CD14-positive monocyte (primary cell): Measurements from ENCODE around the gene MAP2K1. TPM values are rescaled to one million over a fixed set of nuclear protein-coding genes. Genes with fewer than 3 reads are reported as not detected.
"Not testable (repeated sequence)": the region's sequence is repeated elsewhere in the genome, so short reads cannot be mapped to it uniquely, and the experiment has no call there.

Source experiments
- DNase-seq, 3 donors: peaks; one replicate each; pipeline ENCODE4 v3.0.0-alpha.2; 2011 to 2022
- H2AFZ ChIP-seq: 2 replicates; pipeline ENCODE4 v1.6.0; 2012; ENCODE audit warnings: mild to moderate bottlenecking, low read depth, low read length, inconsistent platforms; ENCODE audit not compliant: insufficient read depth, poor library complexity, severe bottlenecking
- H3K27ac ChIP-seq, 2 donors: 1 replicate in 1 of 2; 2 replicates in 1 of 2; pipeline ENCODE4 v1.5.1; 2012 to 2013; ENCODE audit warnings: low read length in 2 of 2, control low read depth in 1 of 2, inconsistent platforms in 1 of 2, low read depth in 1 of 2, mild to moderate bottlenecking in 1 of 2
- H3K27me3 ChIP-seq, 2 donors: one replicate each; pipeline versions ENCODE4 v1.6.0 to v1.6.1; 2011 to 2013; ENCODE audit warnings: low read length in 2 of 2; ENCODE audit not compliant: control insufficient read depth in 2 of 2, insufficient read depth in 2 of 2
- H3K36me3 ChIP-seq, 2 donors: replicated peaks in 1 of 2; 1 replicate in 1 of 2; 2 replicates in 1 of 2; pipeline versions ENCODE4 v1.5.1 to v1.6.1; 2012 to 2013; ENCODE audit warnings: low read length in 2 of 2, control low read depth in 1 of 2, inconsistent platforms in 1 of 2, mild to moderate bottlenecking in 1 of 2; ENCODE audit not compliant: insufficient read depth in 2 of 2, control insufficient read depth in 1 of 2
- H3K4me1 ChIP-seq, 2 donors: 1 replicate in 1 of 2; 2 replicates in 1 of 2; pipeline versions ENCODE4 v1.5.1 to v1.6.1; 2012 to 2013; ENCODE audit warnings: low read length in 2 of 2, control low read depth in 1 of 2, inconsistent platforms in 1 of 2, mild to moderate bottlenecking in 1 of 2, moderate library complexity in 1 of 2; ENCODE audit not compliant: insufficient read depth in 2 of 2, control insufficient read depth in 1 of 2
- H3K4me2 ChIP-seq: replicated peaks from 2 replicates; pipeline ENCODE3; 2012; ENCODE audit warnings: low read length, moderate library complexity, mild to moderate bottlenecking; ENCODE audit not compliant: poor library complexity, severe bottlenecking; ENCODE audit errors: extremely low read depth
- H3K4me3 ChIP-seq, 3 experiments: fragments of 200-600 bp in 1 of 3; sonication (generic) in 1 of 3; replicated peaks in 1 of 3; 1 replicate in 2 of 3; 2 replicates in 1 of 3; pipeline ENCODE4 v1.5.1; 2011 to 2013; ENCODE audit warnings: low read length in 3 of 3, mild to moderate bottlenecking in 3 of 3, control low read depth in 2 of 3, low read depth in 2 of 3, inconsistent platforms in 1 of 3, moderate library complexity in 1 of 3
- H3K79me2 ChIP-seq: 2 replicates; pipeline ENCODE4 v1.6.0; 2012; ENCODE audit warnings: mild to moderate bottlenecking, control low read depth, inconsistent platforms, low read length, moderate library complexity; ENCODE audit not compliant: insufficient read depth
- H3K9ac ChIP-seq: 2 replicates; pipeline ENCODE4 v1.6.0; 2017; ENCODE audit warnings: low read length, mild to moderate bottlenecking; ENCODE audit not compliant: insufficient read depth, poor library complexity, severe bottlenecking
- H3K9me3 ChIP-seq, 2 donors: replicated peaks in 1 of 2; 1 replicate in 1 of 2; 2 replicates in 1 of 2; pipeline versions ENCODE4 v1.5.1 to v1.6.1; 2012 to 2013; ENCODE audit warnings: low read length in 2 of 2, control low read depth in 1 of 2; ENCODE audit not compliant: control insufficient read depth in 1 of 2, insufficient read depth in 1 of 2
- H4K20me1 ChIP-seq: 2 replicates; pipeline ENCODE4 v1.6.0; 2012; ENCODE audit warnings: mild to moderate bottlenecking, low read length, control low read depth, moderate library complexity; ENCODE audit not compliant: insufficient read depth
- H3K27ac Mint-ChIP-seq, 7 donors: one replicate each; pipeline ENCODE4 v1.8.0; 2020; ENCODE audit warnings: mild to moderate bottlenecking in 7 of 7, mixed read lengths in 7 of 7, moderate library complexity in 6 of 7, inconsistent platforms in 2 of 7
- H3K27me3 Mint-ChIP-seq, 3 donors: one replicate each; pipeline ENCODE4 v1.8.0; 2021 to 2022; ENCODE audit warnings: low read depth in 3 of 3, mild to moderate bottlenecking in 3 of 3, mixed read lengths in 3 of 3, moderate library complexity in 3 of 3, inconsistent platforms in 1 of 3
- H3K36me3 Mint-ChIP-seq, 2 donors: one replicate each; pipeline ENCODE4 v1.8.0; 2020; ENCODE audit warnings: mixed read lengths in 2 of 2, inconsistent platforms in 1 of 2, mild to moderate bottlenecking in 1 of 2
- H3K4me1 Mint-ChIP-seq: one replicate; pipeline ENCODE4 v1.8.0; 2020; ENCODE audit warnings: mild to moderate bottlenecking, mixed read lengths
- H3K4me3 Mint-ChIP-seq, 2 donors: one replicate each; pipeline ENCODE4 v1.8.0; 2020; ENCODE audit warnings: mild to moderate bottlenecking in 2 of 2, mixed read lengths in 2 of 2, moderate library complexity in 1 of 2
- H3K9me3 Mint-ChIP-seq, 7 donors: one replicate each; pipeline ENCODE4 v1.8.0; 2020 to 2022; ENCODE audit warnings: mixed read lengths in 7 of 7, mild to moderate bottlenecking in 6 of 7, moderate library complexity in 6 of 7, inconsistent platforms in 2 of 7
- WGBS: methylation state at CpG from one replicate; pipeline ENCODE4 v1.1.5; 2013; ENCODE audit warnings: missing lambda C conversion rate; ENCODE audit not compliant: insufficient coverage; 5-methylcytosine and 5-hydroxymethylcytosine counted together
- intact Hi-C, 2 donors: fragments of 100-400 bp; cut with micrococcal nuclease; formaldehyde crosslinking; loops; one replicate each; pipeline versions ENCODE4 v1.15.0 to v1.15.1; 2023
- polyA plus RNA-seq, 3 donors: library from polyadenylated mRNA; depleted of rRNA in 1 of 3; unstranded in 2 of 3; stranded (reverse) in 1 of 3; fragments of 300-500 nt in 2 of 3; fragments of >200 nt in 1 of 3; fragmentation: Illumina TruSeq in 2 of 3; gene quantifications; 1 replicate in 2 of 3; 2 replicates in 1 of 3; pipeline ENCODE4 v1.2.3, GENCODE V29; 2012 to 2021
- TF ChIP-seq, protein P1 (sequence below): fragments of 200-600 bp; IDR thresholded peaks from one replicate; pipeline ENCODE4 v1.8.0; 2022; ENCODE audit warnings: antibody characterized with exemption, mild to moderate bottlenecking

Gene MAP2K1
- polyA plus RNA-seq, 3 donors, result 41.3 to 71.1 (median 64.5) TPM

DNA sequence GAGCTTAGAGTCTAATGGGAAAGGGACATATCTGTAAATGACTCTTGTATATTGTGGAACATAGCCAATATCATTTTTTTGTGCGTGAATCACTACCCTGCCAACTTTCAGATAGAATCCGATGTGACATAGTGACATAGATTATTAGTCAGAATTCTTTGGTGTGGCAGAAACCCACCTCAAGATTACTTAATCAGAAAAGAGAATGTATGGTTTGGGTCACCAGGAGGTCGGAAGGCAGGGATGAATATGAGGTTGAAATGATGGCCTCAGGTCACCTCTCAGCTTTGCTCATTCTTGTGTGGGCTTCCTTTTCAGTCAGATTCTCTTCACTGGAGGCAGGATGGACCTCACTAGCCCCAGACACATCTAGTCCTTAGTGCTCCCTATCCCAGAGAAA lies 69.5 kb downstream of the MAP2K1 start:
- Mint-ChIP-seq H3K4me1 (peaks cover 31% of the 10 kb centered on the region), H3K36me3 (peaks cover 44 to 53% of the 10 kb centered on the region in 2 donors), H3K27me3 (peaks cover 0 to 1% (median 0%) of the 10 kb centered on the region in 3 donors), H3K9me3 (no peaks in the 10 kb centered on the region), H3K4me3 (no peak overlapping the region), H3K27ac (peak overlapping the region in 3 of 7 donors; percentile 33 to 76 (median 60))
- H3K4me3 ChIP-seq, result no peak overlapping the region
- peaks cover 6% of the 10 kb centered on the region for H3K79me2 ChIP-seq
- no peak for DNase-seq
- no peak overlapping the region for H2AFZ ChIP-seq
- peaks cover 20% of the 10 kb centered on the region for H4K20me1 ChIP-seq
- no CpG with 5 or more reads among the region's 3 CpGs for WGBS
- H3K9ac ChIP-seq, result no peak overlapping the region
- H3K9me3 ChIP-seq, result no peaks in the 10 kb centered on the region
- intact Hi-C loops, result no loop called here
- H3K4me2 ChIP-seq, result no peak overlapping the region
- H3K27me3 ChIP-seq, result no peaks in the 10 kb centered on the region
- H3K36me3 ChIP-seq, result peaks cover 13 to 48% of the 10 kb centered on the region in 2 donors
- peak overlapping the region in 1 of 2 donors; percentile 22 for H3K27ac ChIP-seq
- TF ChIP-seq, protein P1, sequence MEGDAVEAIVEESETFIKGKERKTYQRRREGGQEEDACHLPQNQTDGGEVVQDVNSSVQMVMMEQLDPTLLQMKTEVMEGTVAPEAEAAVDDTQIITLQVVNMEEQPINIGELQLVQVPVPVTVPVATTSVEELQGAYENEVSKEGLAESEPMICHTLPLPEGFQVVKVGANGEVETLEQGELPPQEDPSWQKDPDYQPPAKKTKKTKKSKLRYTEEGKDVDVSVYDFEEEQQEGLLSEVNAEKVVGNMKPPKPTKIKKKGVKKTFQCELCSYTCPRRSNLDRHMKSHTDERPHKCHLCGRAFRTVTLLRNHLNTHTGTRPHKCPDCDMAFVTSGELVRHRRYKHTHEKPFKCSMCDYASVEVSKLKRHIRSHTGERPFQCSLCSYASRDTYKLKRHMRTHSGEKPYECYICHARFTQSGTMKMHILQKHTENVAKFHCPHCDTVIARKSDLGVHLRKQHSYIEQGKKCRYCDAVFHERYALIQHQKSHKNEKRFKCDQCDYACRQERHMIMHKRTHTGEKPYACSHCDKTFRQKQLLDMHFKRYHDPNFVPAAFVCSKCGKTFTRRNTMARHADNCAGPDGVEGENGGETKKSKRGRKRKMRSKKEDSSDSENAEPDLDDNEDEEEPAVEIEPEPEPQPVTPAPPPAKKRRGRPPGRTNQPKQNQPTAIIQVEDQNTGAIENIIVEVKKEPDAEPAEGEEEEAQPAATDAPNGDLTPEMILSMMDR, result no peak
- H3K4me1 ChIP-seq, result peaks cover 15 to 25% of the 10 kb centered on the region in 2 donors

GRCh38 chr15:66459818-66460615 lies 73.3 kb downstream of the MAP2K1 start:
- H3K9me3 Mint-ChIP-seq, result peaks cover 0 to 2% (median 0%) of the 10 kb centered on the region in 7 donors
- Histone ChIP-seq H3K27me3 (no peaks in the 10 kb centered on the region), H3K4me3 (no peak overlapping the region), H3K27ac (peak overlapping the region in 1 of 2 donors; percentile 37), H3K36me3 (peaks cover 20 to 61% of the 10 kb centered on the region in 2 donors), H3K9me3 (no peaks in the 10 kb centered on the region), H4K20me1 (peaks cover 11% of the 10 kb centered on the region), H3K4me1 (peaks cover 5 to 6% of the 10 kb centered on the region in 2 donors), H3K9ac (no peak overlapping the region), H3K79me2 (peaks cover 2% of the 10 kb centered on the region), H2AFZ (no peak overlapping the region), H3K4me2 (no peak overlapping the region)
- no peak for DNase-seq
- H3K4me1 Mint-ChIP-seq, result peaks cover 16% of the 10 kb centered on the region
- peaks cover 0 to 2% (median 1%) of the 10 kb centered on the region in 3 donors for H3K27me3 Mint-ChIP-seq
- no peak overlapping the region for H3K4me3 Mint-ChIP-seq
- intact Hi-C loops, result no loop called here
- TF ChIP-seq, protein P1, result no peak
- H3K27ac Mint-ChIP-seq, result peak overlapping the region in 3 of 7 donors; percentile 23 to 46 (median 24)
- WGBS, result 75% methylated on average over 2 of the region's 3 CpGs
- H3K36me3 Mint-ChIP-seq, result peaks cover 50 to 67% of the 10 kb centered on the region in 2 donors

- intact Hi-C loops, H3K9me3 ChIP-seq, H3K4me3 ChIP-seq, H3K27me3 Mint-ChIP-seq, DNase-seq, H3K4me3 Mint-ChIP-seq, H3K9me3 Mint-ChIP-seq, H3K79me2 ChIP-seq, H3K27ac ChIP-seq, H3K27me3 ChIP-seq, H3K9ac ChIP-seq, H2AFZ ChIP-seq, H3K4me2 ChIP-seq: not testable (repeated sequence)
- 100% methylated on average over 2 of the region's 6 CpGs for WGBS
- Histone ChIP-seq H3K4me1 (peaks cover 12 to 19% of the 10 kb centered on the region in 2 donors), H3K36me3 (peaks cover 16 to 48% of the 10 kb centered on the region in 2 donors), H4K20me1 (peaks cover 11% of the 10 kb centered on the region)
- H3K36me3 Mint-ChIP-seq, result peaks cover 40 to 58% of the 10 kb centered on the region in 2 donors
- H3K27ac Mint-ChIP-seq, result peak overlapping the region in 2 of 7 donors; percentile 45 to 75
- H3K4me1 Mint-ChIP-seq, result peaks cover 27% of the 10 kb centered on the region
Measured at GRCh38 chr15:66461294-66461693, 74.6 kb downstream of the MAP2K1 start.
